DOHH2 (cell line): ENCODE results near the gene POLN.

Experiments used
- H3F3A ChIP-seq: fragments of 200-600 bp; sonication (generic), shearing (Covaris generic); 2 replicates; pipeline ENCODE4 v1.6.0; 2016; ENCODE audit warnings: antibody characterized with exemption, mild to moderate bottlenecking; ENCODE audit not compliant: control insufficient read depth, insufficient read depth
- H3K27ac ChIP-seq: fragments of 200-600 bp; sonication (generic); 2 replicates; pipeline ENCODE4 v1.5.1; 2014; ENCODE audit warnings: low read depth, mild to moderate bottlenecking, low read length, moderate library complexity
- H3K27me3 ChIP-seq: fragments of 200-600 bp; sonication (generic); 2 replicates; pipeline ENCODE4 v1.6.1; 2014; ENCODE audit warnings: mild to moderate bottlenecking, low read length, mixed read lengths; ENCODE audit not compliant: control insufficient read depth
- H3K36me3 ChIP-seq: fragments of 200-600 bp; sonication (generic); 2 replicates; pipeline ENCODE4 v1.6.1; 2014; ENCODE audit warnings: mild to moderate bottlenecking, low read length, moderate library complexity, mixed read lengths; ENCODE audit not compliant: control insufficient read depth
- H3K4me1 ChIP-seq: fragments of 200-600 bp; sonication (generic); 2 replicates; pipeline ENCODE4 v1.6.1; 2014; ENCODE audit warnings: mild to moderate bottlenecking, low read length, mixed read lengths; ENCODE audit not compliant: control insufficient read depth
- H3K4me2 ChIP-seq: fragments of 200-600 bp; sonication (generic); 2 replicates; pipeline ENCODE4 v1.6.0; 2014; ENCODE audit warnings: mild to moderate bottlenecking, low read length, moderate library complexity
- H3K4me3 ChIP-seq: fragments of 200-600 bp; sonication (generic); 2 replicates; pipeline ENCODE4 v1.5.1; 2014; ENCODE audit warnings: mild to moderate bottlenecking, low read length, mixed read lengths
- H3K79me2 ChIP-seq: fragments of 200-600 bp; sonication (generic); 2 replicates; pipeline ENCODE4 v1.6.1; 2014; ENCODE audit warnings: mild to moderate bottlenecking, low read length, mixed read lengths; ENCODE audit not compliant: control insufficient read depth
- H3K9me2 ChIP-seq: fragments of 200-600 bp; sonication (generic); replicated peaks from 2 replicates; pipeline ENCODE4 v1.6.1; 2014; ENCODE audit warnings: mild to moderate bottlenecking, low read length, mixed read lengths; ENCODE audit not compliant: control insufficient read depth
- H3K9me3 ChIP-seq: fragments of 200-600 bp; sonication (generic); 2 replicates; pipeline ENCODE4 v1.6.1; 2014; ENCODE audit warnings: antibody characterized with exemption, low read length, mixed read lengths; ENCODE audit not compliant: control insufficient read depth, insufficient read depth
- H4K20me1 ChIP-seq: fragments of 200-600 bp; sonication (generic); 2 replicates; pipeline ENCODE4 v1.6.0; 2014; ENCODE audit warnings: low read depth, mild to moderate bottlenecking, antibody characterized with exemption, low read length, moderate library complexity; ENCODE audit not compliant: control insufficient read depth, insufficient read depth
- EZH2phosphoT487 ChIP-seq: fragments of 200-600 bp; sonication (generic); IDR thresholded peaks from 2 replicates; pipeline ENCODE4 v1.6.1; 2017; ENCODE audit warnings: borderline replicate concordance, mild to moderate bottlenecking, antibody characterized with exemption, low read length, moderate library complexity, mixed read lengths
- TF ChIP-seq, protein P1 (sequence below): fragments of 200-600 bp; sonication (generic); IDR thresholded peaks from one replicate; pipeline ENCODE4 v1.5.1; 2014; ENCODE audit warnings: antibody characterized with exemption, mild to moderate bottlenecking, low read depth, low read length; ENCODE audit not compliant: poor library complexity, severe bottlenecking

The POLN gene

DNA sequence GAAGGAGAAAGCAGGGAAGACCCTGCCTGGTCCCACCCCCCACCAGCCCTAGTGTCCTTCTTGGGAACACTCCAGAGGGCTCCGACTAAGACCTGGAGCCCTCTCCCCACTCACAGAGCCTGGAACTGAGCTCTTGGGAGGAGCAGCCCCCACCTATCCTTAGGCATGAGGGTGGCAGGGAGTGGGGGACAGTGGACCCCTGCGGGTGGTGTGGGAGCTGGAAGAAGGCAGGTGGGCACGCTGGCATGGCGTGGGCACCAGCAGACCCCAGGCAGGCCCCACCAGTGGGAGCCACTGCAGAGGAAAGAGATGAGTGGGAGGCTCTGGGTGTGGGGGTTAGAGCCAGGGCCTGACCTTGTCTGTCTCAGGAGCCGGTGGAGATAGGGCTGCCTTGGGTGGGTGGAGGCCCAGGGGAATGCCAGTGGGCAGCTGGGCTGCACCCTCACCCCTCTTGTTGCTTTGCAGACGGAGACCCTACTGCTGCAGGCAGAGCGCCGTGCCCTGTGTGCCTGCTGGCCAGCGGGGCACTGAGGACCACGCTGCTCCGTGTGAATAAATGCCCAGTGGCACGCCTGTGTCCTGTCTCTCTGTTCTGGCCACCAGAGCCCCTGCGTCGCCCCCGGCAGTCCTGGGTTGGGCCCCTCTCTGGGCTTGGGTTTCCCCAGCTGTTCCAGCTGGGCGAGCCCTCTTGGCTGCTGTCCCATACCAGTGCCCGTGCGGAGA is 198.4 kb downstream of the POLN start:
- Histone ChIP-seq H4K20me1 (peaks cover 6% of the 10 kb centered on the region), H3K79me2 (no peaks in the 10 kb centered on the region; the same call in 1 of the 2 replicates), H3K4me3 (no peak overlapping the region), H3K9me2 (no peaks in the 10 kb centered on the region), H3K36me3 (no peaks in the 10 kb centered on the region), H3K4me1 (peaks cover 14% of the 10 kb centered on the region), H3F3A (peaks cover 2% of the 10 kb centered on the region; the same call in 1 of the 2 replicates), H3K9me3 (no peaks in the 10 kb centered on the region), H3K4me2 (no peak overlapping the region), H3K27me3 (peaks cover 7% of the 10 kb centered on the region), H3K27ac (no peak overlapping the region)
- TF ChIP-seq EZH2phosphoT487, result no peak
- TF ChIP-seq, protein P1, sequence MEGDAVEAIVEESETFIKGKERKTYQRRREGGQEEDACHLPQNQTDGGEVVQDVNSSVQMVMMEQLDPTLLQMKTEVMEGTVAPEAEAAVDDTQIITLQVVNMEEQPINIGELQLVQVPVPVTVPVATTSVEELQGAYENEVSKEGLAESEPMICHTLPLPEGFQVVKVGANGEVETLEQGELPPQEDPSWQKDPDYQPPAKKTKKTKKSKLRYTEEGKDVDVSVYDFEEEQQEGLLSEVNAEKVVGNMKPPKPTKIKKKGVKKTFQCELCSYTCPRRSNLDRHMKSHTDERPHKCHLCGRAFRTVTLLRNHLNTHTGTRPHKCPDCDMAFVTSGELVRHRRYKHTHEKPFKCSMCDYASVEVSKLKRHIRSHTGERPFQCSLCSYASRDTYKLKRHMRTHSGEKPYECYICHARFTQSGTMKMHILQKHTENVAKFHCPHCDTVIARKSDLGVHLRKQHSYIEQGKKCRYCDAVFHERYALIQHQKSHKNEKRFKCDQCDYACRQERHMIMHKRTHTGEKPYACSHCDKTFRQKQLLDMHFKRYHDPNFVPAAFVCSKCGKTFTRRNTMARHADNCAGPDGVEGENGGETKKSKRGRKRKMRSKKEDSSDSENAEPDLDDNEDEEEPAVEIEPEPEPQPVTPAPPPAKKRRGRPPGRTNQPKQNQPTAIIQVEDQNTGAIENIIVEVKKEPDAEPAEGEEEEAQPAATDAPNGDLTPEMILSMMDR, result no peak

- H3K27me3 ChIP-seq, result peaks cover 7% of the 10 kb centered on the region
- H3K9me3 ChIP-seq, result no peaks in the 10 kb centered on the region
- H3K79me2 ChIP-seq, result no peaks in the 10 kb centered on the region; the same call in 1 of the 2 replicates
- H3K4me1 ChIP-seq, result peaks cover 14% of the 10 kb centered on the region
- TF ChIP-seq, protein P1, result no peak
- no peak for TF ChIP-seq EZH2phosphoT487
- peaks cover 6% of the 10 kb centered on the region for H4K20me1 ChIP-seq
- peaks cover 3% of the 10 kb centered on the region; the same call in 1 of the 2 replicates for H3F3A ChIP-seq
- no peaks in the 10 kb centered on the region for H3K9me2 ChIP-seq
- H3K36me3 ChIP-seq, result no peaks in the 10 kb centered on the region
- no peak overlapping the region for H3K27ac ChIP-seq
- H3K4me2 ChIP-seq, result peak overlapping the region; percentile 88
- peak overlapping the region; percentile 81 for H3K4me3 ChIP-seq
These were observed 198.9 kb downstream of the POLN start for GRCh38 chr4:2042947-2043395.

DNA sequence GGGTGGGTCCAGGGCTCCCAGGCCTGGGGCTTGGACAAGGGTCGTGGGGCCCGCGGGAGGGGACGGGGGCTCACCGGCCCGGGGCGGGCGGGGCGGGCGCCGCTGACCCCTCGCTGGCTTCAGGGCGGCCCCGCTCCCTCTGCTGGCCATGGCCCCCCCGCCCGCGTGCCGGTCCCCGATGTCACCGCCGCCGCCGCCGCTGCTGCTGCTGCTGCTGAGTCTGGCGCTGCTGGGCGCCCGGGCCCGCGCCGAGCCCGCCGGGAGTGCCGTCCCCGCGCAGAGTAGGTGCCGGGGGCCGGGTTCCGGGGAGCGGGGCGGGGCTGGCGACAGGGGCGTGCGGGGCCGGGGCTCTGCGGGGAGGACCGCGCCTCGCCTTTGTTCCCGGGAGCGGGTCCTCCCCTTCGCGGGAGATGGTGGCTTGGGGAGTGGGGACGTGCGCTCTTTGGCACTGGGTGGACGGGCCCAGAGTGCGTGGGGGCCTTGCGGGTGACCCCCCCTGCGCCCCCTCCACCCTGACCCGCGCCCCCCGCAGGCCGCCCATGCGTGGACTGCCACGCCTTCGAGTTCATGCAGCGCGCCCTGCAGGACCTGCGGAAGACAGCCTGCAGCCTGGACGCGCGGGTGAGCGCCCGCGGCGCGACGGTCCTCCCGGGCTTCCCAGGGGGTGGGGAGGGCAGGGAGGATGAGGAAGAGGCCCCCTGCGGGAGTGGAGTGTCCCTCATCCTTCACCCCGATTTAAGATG is 199.5 kb downstream of the POLN start:
- peaks cover 3% of the 10 kb centered on the region; the same call in 1 of the 2 replicates for H3F3A ChIP-seq
- no peaks in the 10 kb centered on the region; the same call in 1 of the 2 replicates for H3K79me2 ChIP-seq
- H3K4me1 ChIP-seq, result peaks cover 14% of the 10 kb centered on the region
- peaks cover 6% of the 10 kb centered on the region for H4K20me1 ChIP-seq
- peak overlapping the region; percentile 81 for H3K4me3 ChIP-seq
- no peaks in the 10 kb centered on the region for H3K9me3 ChIP-seq
- H3K27ac ChIP-seq, result no peak overlapping the region
- H3K9me2 ChIP-seq, result no peaks in the 10 kb centered on the region
- H3K36me3 ChIP-seq, result no peaks in the 10 kb centered on the region
- peaks cover 7% of the 10 kb centered on the region for H3K27me3 ChIP-seq
- H3K4me2 ChIP-seq, result peak overlapping the region; percentile 88
- no peak for TF ChIP-seq EZH2phosphoT487
- TF ChIP-seq, protein P1, result no peak
